CD14-positive monocyte (primary cell): ENCODE results near the gene SCN4B. TPM values are rescaled to one million over a fixed set of nuclear protein-coding genes. Genes with fewer than 3 reads are reported as not detected.

ENCODE experiments used
- DNase-seq, 3 donors: peaks; one replicate each; pipeline ENCODE4 v3.0.0-alpha.2; 2011 to 2022
- H2AFZ ChIP-seq: 2 replicates; pipeline ENCODE4 v1.6.0; 2012; ENCODE audit warnings: mild to moderate bottlenecking, low read depth, low read length, inconsistent platforms; ENCODE audit not compliant: insufficient read depth, poor library complexity, severe bottlenecking
- H3K27ac ChIP-seq, 2 donors: 1 replicate in 1 of 2; 2 replicates in 1 of 2; pipeline ENCODE4 v1.5.1; 2012 to 2013; ENCODE audit warnings: low read length in 2 of 2, control low read depth in 1 of 2, inconsistent platforms in 1 of 2, low read depth in 1 of 2, mild to moderate bottlenecking in 1 of 2
- H3K27me3 ChIP-seq, 2 donors: one replicate each; pipeline versions ENCODE4 v1.6.0 to v1.6.1; 2011 to 2013; ENCODE audit warnings: low read length in 2 of 2; ENCODE audit not compliant: control insufficient read depth in 2 of 2, insufficient read depth in 2 of 2
- H3K36me3 ChIP-seq, 2 donors: replicated peaks in 1 of 2; 1 replicate in 1 of 2; 2 replicates in 1 of 2; pipeline versions ENCODE4 v1.5.1 to v1.6.1; 2012 to 2013; ENCODE audit warnings: low read length in 2 of 2, control low read depth in 1 of 2, inconsistent platforms in 1 of 2, mild to moderate bottlenecking in 1 of 2; ENCODE audit not compliant: insufficient read depth in 2 of 2, control insufficient read depth in 1 of 2
- H3K4me1 ChIP-seq, 2 donors: 1 replicate in 1 of 2; 2 replicates in 1 of 2; pipeline versions ENCODE4 v1.5.1 to v1.6.1; 2012 to 2013; ENCODE audit warnings: low read length in 2 of 2, control low read depth in 1 of 2, inconsistent platforms in 1 of 2, mild to moderate bottlenecking in 1 of 2, moderate library complexity in 1 of 2; ENCODE audit not compliant: insufficient read depth in 2 of 2, control insufficient read depth in 1 of 2
- H3K4me2 ChIP-seq: replicated peaks from 2 replicates; pipeline ENCODE3; 2012; ENCODE audit warnings: low read length, moderate library complexity, mild to moderate bottlenecking; ENCODE audit not compliant: poor library complexity, severe bottlenecking; ENCODE audit errors: extremely low read depth
- H3K4me3 ChIP-seq, 3 experiments: fragments of 200-600 bp in 1 of 3; sonication (generic) in 1 of 3; replicated peaks in 1 of 3; 1 replicate in 2 of 3; 2 replicates in 1 of 3; pipeline ENCODE4 v1.5.1; 2011 to 2013; ENCODE audit warnings: low read length in 3 of 3, mild to moderate bottlenecking in 3 of 3, control low read depth in 2 of 3, low read depth in 2 of 3, inconsistent platforms in 1 of 3, moderate library complexity in 1 of 3
- H3K79me2 ChIP-seq: 2 replicates; pipeline ENCODE4 v1.6.0; 2012; ENCODE audit warnings: mild to moderate bottlenecking, control low read depth, inconsistent platforms, low read length, moderate library complexity; ENCODE audit not compliant: insufficient read depth
- H3K9ac ChIP-seq: 2 replicates; pipeline ENCODE4 v1.6.0; 2017; ENCODE audit warnings: low read length, mild to moderate bottlenecking; ENCODE audit not compliant: insufficient read depth, poor library complexity, severe bottlenecking
- H3K9me3 ChIP-seq, 2 donors: replicated peaks in 1 of 2; 1 replicate in 1 of 2; 2 replicates in 1 of 2; pipeline versions ENCODE4 v1.5.1 to v1.6.1; 2012 to 2013; ENCODE audit warnings: low read length in 2 of 2, control low read depth in 1 of 2; ENCODE audit not compliant: control insufficient read depth in 1 of 2, insufficient read depth in 1 of 2
- H4K20me1 ChIP-seq: 2 replicates; pipeline ENCODE4 v1.6.0; 2012; ENCODE audit warnings: mild to moderate bottlenecking, low read length, control low read depth, moderate library complexity; ENCODE audit not compliant: insufficient read depth
- H3K27ac Mint-ChIP-seq, 7 donors: one replicate each; pipeline ENCODE4 v1.8.0; 2020; ENCODE audit warnings: mild to moderate bottlenecking in 7 of 7, mixed read lengths in 7 of 7, moderate library complexity in 6 of 7, inconsistent platforms in 2 of 7
- H3K27me3 Mint-ChIP-seq, 3 donors: one replicate each; pipeline ENCODE4 v1.8.0; 2021 to 2022; ENCODE audit warnings: low read depth in 3 of 3, mild to moderate bottlenecking in 3 of 3, mixed read lengths in 3 of 3, moderate library complexity in 3 of 3, inconsistent platforms in 1 of 3
- H3K36me3 Mint-ChIP-seq, 2 donors: one replicate each; pipeline ENCODE4 v1.8.0; 2020; ENCODE audit warnings: mixed read lengths in 2 of 2, inconsistent platforms in 1 of 2, mild to moderate bottlenecking in 1 of 2
- H3K4me1 Mint-ChIP-seq: one replicate; pipeline ENCODE4 v1.8.0; 2020; ENCODE audit warnings: mild to moderate bottlenecking, mixed read lengths
- H3K4me3 Mint-ChIP-seq, 2 donors: one replicate each; pipeline ENCODE4 v1.8.0; 2020; ENCODE audit warnings: mild to moderate bottlenecking in 2 of 2, mixed read lengths in 2 of 2, moderate library complexity in 1 of 2
- H3K9me3 Mint-ChIP-seq, 7 donors: one replicate each; pipeline ENCODE4 v1.8.0; 2020 to 2022; ENCODE audit warnings: mixed read lengths in 7 of 7, mild to moderate bottlenecking in 6 of 7, moderate library complexity in 6 of 7, inconsistent platforms in 2 of 7
- WGBS: methylation state at CpG from one replicate; pipeline ENCODE4 v1.1.5; 2013; ENCODE audit warnings: missing lambda C conversion rate; ENCODE audit not compliant: insufficient coverage; 5-methylcytosine and 5-hydroxymethylcytosine counted together
- intact Hi-C, 2 donors: fragments of 100-400 bp; cut with micrococcal nuclease; formaldehyde crosslinking; loops; one replicate each; pipeline versions ENCODE4 v1.15.0 to v1.15.1; 2023
- polyA plus RNA-seq, 3 donors: library from polyadenylated mRNA; depleted of rRNA in 1 of 3; unstranded in 2 of 3; stranded (reverse) in 1 of 3; fragments of 300-500 nt in 2 of 3; fragments of >200 nt in 1 of 3; fragmentation: Illumina TruSeq in 2 of 3; gene quantifications; 1 replicate in 2 of 3; 2 replicates in 1 of 3; pipeline ENCODE4 v1.2.3, GENCODE V29; 2012 to 2021
- TF ChIP-seq, protein P1 (sequence below): fragments of 200-600 bp; IDR thresholded peaks from one replicate; pipeline ENCODE4 v1.8.0; 2022; ENCODE audit warnings: antibody characterized with exemption, mild to moderate bottlenecking

Gene SCN4B
- polyA plus RNA-seq, 3 donors = 0.76 TPM; not detected in 2

DNA sequence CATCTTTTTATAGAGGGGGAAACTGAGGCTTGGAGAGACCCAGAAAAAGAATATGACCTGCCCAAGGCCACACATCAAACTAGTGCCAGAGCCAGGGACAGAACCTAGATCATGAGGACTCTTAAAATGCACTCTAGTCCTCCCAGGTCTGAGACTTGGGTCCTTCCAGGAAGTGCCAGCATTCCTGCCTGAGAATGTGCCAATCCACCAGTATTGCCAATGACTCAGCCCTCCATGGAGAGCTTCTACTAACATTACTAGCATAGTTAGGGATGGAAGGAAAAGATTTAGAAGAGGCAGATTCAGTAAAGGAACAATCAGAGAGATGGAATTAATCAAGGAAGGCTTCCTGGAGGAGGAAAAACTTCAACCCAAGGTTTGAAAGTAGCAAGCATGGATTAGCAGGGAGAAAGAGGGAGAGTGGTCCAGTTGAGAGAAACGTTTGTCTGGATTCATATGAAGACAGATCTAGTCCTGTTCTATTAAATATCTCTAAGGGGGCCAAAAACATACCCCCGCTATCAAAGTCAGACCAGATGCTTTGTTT lies 45.8 kb downstream of the SCN4B start:
- Histone ChIP-seq H3K4me3 (no peak overlapping the region), H4K20me1 (no peaks in the 10 kb centered on the region), H3K79me2 (no peaks in the 10 kb centered on the region), H3K27ac (no peak overlapping the region), H3K9ac (no peak overlapping the region), H3K36me3 (no peaks in the 10 kb centered on the region), H3K4me2 (no peak overlapping the region), H3K4me1 (no peaks in the 10 kb centered on the region), H3K27me3 (no peaks in the 10 kb centered on the region), H2AFZ (no peak overlapping the region), H3K9me3 (no peaks in the 10 kb centered on the region)
- WGBS = no CpG with 5 or more reads among the region's 2 CpGs
- Mint-ChIP-seq H3K36me3 (no peaks in the 10 kb centered on the region), H3K27ac (no peak overlapping the region), H3K27me3 (peaks cover 0 to 5% (median 2%) of the 10 kb centered on the region in 3 donors), H3K4me3 (no peak overlapping the region), H3K4me1 (peaks cover 5% of the 10 kb centered on the region), H3K9me3 (no peaks in the 10 kb centered on the region)
- DNase-seq = no peak
- intact Hi-C loops = no loop called here
- TF ChIP-seq, protein P1, sequence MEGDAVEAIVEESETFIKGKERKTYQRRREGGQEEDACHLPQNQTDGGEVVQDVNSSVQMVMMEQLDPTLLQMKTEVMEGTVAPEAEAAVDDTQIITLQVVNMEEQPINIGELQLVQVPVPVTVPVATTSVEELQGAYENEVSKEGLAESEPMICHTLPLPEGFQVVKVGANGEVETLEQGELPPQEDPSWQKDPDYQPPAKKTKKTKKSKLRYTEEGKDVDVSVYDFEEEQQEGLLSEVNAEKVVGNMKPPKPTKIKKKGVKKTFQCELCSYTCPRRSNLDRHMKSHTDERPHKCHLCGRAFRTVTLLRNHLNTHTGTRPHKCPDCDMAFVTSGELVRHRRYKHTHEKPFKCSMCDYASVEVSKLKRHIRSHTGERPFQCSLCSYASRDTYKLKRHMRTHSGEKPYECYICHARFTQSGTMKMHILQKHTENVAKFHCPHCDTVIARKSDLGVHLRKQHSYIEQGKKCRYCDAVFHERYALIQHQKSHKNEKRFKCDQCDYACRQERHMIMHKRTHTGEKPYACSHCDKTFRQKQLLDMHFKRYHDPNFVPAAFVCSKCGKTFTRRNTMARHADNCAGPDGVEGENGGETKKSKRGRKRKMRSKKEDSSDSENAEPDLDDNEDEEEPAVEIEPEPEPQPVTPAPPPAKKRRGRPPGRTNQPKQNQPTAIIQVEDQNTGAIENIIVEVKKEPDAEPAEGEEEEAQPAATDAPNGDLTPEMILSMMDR = no peak

DNA sequence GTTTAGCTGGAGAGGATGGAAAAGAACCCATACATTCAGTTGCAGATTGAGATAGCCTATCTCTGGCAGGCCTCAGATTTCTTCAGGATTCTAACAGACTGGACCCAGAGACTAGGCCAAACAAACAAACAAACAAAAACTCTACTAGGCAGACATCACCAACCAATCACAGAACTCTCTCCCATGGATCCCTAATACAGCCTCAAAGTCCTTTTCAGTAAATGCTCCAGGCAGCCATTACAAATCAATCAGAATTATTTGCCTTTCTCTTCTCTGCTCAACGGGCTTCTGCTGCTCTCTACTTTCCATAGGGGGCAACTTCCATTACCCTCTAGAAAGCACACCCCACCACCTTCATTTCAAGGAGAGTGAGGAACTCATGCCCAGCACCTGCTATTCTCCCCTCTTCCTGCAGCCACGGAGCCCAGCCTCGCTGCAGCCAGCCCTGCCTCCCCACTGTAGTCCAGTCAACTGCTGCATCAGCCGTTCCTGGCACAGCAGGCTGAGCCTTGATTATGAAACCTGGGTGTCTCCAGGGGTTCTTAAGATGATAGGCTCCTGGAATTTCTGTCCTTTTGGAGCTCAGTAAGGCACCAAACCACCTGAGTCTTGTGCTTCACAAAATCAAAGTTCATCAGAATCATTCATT lies 46.8 kb downstream of the SCN4B start:
- H4K20me1 ChIP-seq = no peaks in the 10 kb centered on the region
- no peak overlapping the region for H3K4me3 ChIP-seq
- H3K36me3 ChIP-seq = no peaks in the 10 kb centered on the region
- no peak overlapping the region for H3K27ac ChIP-seq
- Mint-ChIP-seq H3K27me3 (peaks cover 0 to 7% (median 0%) of the 10 kb centered on the region in 3 donors), H3K27ac (no peak overlapping the region), H3K9me3 (no peaks in the 10 kb centered on the region), H3K36me3 (no peaks in the 10 kb centered on the region), H3K4me1 (peaks cover 1% of the 10 kb centered on the region), H3K4me3 (no peak overlapping the region)
- no peak overlapping the region for H3K9ac ChIP-seq
- intact Hi-C loops = no loop called here
- no peak for DNase-seq
- no peak overlapping the region for H2AFZ ChIP-seq
- H3K79me2 ChIP-seq = no peaks in the 10 kb centered on the region
- TF ChIP-seq, protein P1 = no peak
- no peaks in the 10 kb centered on the region for H3K4me1 ChIP-seq
- no peaks in the 10 kb centered on the region for H3K9me3 ChIP-seq
- no peaks in the 10 kb centered on the region for H3K27me3 ChIP-seq
- 72% methylated on average over 4 of the region's 4 CpGs for WGBS
- H3K4me2 ChIP-seq = no peak overlapping the region
